Endothelial cell of umbilical vein (primary cell): ENCODE data around the gene TNFRSF1B. TPM values are rescaled to one million over a fixed set of nuclear protein-coding genes. Genes with fewer than 3 reads are reported as not detected.

Experiments used
- BruUV-seq: library from RNA; stranded (reverse); fragments of 400-500 nt; replicated peaks from 2 replicates; lab custom pipeline; 2021; lab: Mats Ljungman, UMichigan
- CTCF ChIA-PET: fragments of 300-600, 350-600 bp; sonication (Branson Sonifier 250); formaldehyde crosslinking; loops from one replicate; lab custom pipeline; 2021; ENCODE audit warnings: antibody characterized with exemption, inconsistent platforms; lab: Charles Lee
- POLR2A ChIA-PET: fragments of 300-600, 350-600 bp; sonication (Branson Sonifier 250); formaldehyde crosslinking; loops from one replicate; lab custom pipeline; 2021; ENCODE audit warnings: antibody characterized with exemption, inconsistent platforms; lab: Charles Lee
- DNase-seq: peaks from one replicate; pipeline ENCODE4 v3.0.0-alpha.2; 2011; ENCODE audit warnings: low read depth, low spot score
- FAIRE-seq: peaks from 2 replicates; lab custom pipeline; 2011; peaks lifted over from hg19 to GRCh38; lab: Jason Lieb, UNC
- H2AFZ ChIP-seq: 2 replicates; pipeline ENCODE4 v1.6.0; 2012; ENCODE audit warnings: low read depth, low read length, control low read depth, inconsistent platforms
- H3K27ac ChIP-seq: 2 replicates; pipeline ENCODE4 v1.5.1; 2011; ENCODE audit warnings: low read depth, mild to moderate bottlenecking, control low read depth, low read length, moderate library complexity; ENCODE audit not compliant: insufficient read depth
- H3K27me3 ChIP-seq, 2 experiments: 2 replicates each; pipeline versions ENCODE4 v1.6.0 to v1.6.1; 2011; ENCODE audit warnings: low read length in 2 of 2, mixed read lengths in 1 of 2; ENCODE audit not compliant: control insufficient read depth in 2 of 2, insufficient read depth in 2 of 2
- H3K36me3 ChIP-seq, 2 experiments: 2 replicates in 1 of 2; 3 replicates in 1 of 2; pipeline ENCODE4 v1.5.1; 2011; ENCODE audit warnings: low read length in 2 of 2, mild to moderate bottlenecking in 1 of 2, moderate library complexity in 1 of 2; ENCODE audit not compliant: control insufficient read depth in 2 of 2, insufficient read depth in 2 of 2; ENCODE audit errors: extremely low read depth in 1 of 2
- H3K4me1 ChIP-seq: 3 replicates; pipeline ENCODE4 v1.5.1; 2011; ENCODE audit warnings: mild to moderate bottlenecking, low read length; ENCODE audit not compliant: control insufficient read depth, insufficient read depth; ENCODE audit errors: extremely low read depth
- H3K4me2 ChIP-seq: 2 replicates; pipeline ENCODE4 v1.6.1; 2011; ENCODE audit warnings: low read length, control low read depth, mixed read lengths; ENCODE audit not compliant: insufficient read depth
- H3K4me3 ChIP-seq, 3 experiments: fragments of 200-600 bp in 1 of 3; sonication (generic), shearing (Covaris generic) in 1 of 3; replicated peaks in 1 of 3; 2 replicates each; pipeline ENCODE4 v1.5.1; 2011 to 2016; ENCODE audit warnings: control low read depth in 3 of 3, low read length in 3 of 3, mild to moderate bottlenecking in 2 of 3, inconsistent platforms in 1 of 3, low read depth in 1 of 3, moderate library complexity in 1 of 3; ENCODE audit not compliant: insufficient read depth in 1 of 3
- H3K79me2 ChIP-seq: 2 replicates; pipeline ENCODE4 v1.6.0; 2012; ENCODE audit warnings: low read length, inconsistent platforms; ENCODE audit not compliant: control insufficient read depth, insufficient read depth
- H3K9ac ChIP-seq: replicated peaks from 2 replicates; pipeline ENCODE3; 2011; ENCODE audit warnings: low read length, control low read depth; ENCODE audit not compliant: insufficient read depth; ENCODE audit errors: extremely low read depth
- H3K9me1 ChIP-seq: replicated peaks from 3 replicates; pipeline ENCODE4 v1.6.0; 2011; ENCODE audit warnings: mild to moderate bottlenecking, low read length; ENCODE audit not compliant: control insufficient read depth, insufficient read depth; ENCODE audit errors: extremely low read depth
- H3K9me3 ChIP-seq: replicated peaks from 2 replicates; pipeline ENCODE4 v1.5.1; 2012; ENCODE audit warnings: low read length, inconsistent platforms; ENCODE audit not compliant: control insufficient read depth, insufficient read depth
- H4K20me1 ChIP-seq: replicated peaks from 2 replicates; pipeline ENCODE3; 2011; ENCODE audit warnings: mild to moderate bottlenecking, low read length; ENCODE audit not compliant: control insufficient read depth, insufficient read depth; ENCODE audit errors: extremely low read depth
- CTCF ChIP-seq, 2 donors: IDR thresholded peaks; 1 replicate in 1 of 2; 2 replicates in 1 of 2; pipeline ENCODE4 v1.5.1; 2011; ENCODE audit warnings: low read length in 2 of 2, mild to moderate bottlenecking in 2 of 2, moderate library complexity in 2 of 2, control low read depth in 1 of 2, inconsistent platforms in 1 of 2, low read depth in 1 of 2; ENCODE audit not compliant: insufficient read depth in 1 of 2; ENCODE audit errors: extremely low read depth in 1 of 2
- EZH2 ChIP-seq: IDR thresholded peaks from 2 replicates; pipeline ENCODE4 v1.6.1; 2012; ENCODE audit warnings: borderline replicate concordance, low read depth, mild to moderate bottlenecking, moderate library complexity, low read length, inconsistent platforms; ENCODE audit not compliant: severe bottlenecking
- FOS ChIP-seq: IDR thresholded peaks from 2 replicates; pipeline ENCODE4 v1.6.1; 2011; ENCODE audit warnings: mild to moderate bottlenecking, low read length, moderate library complexity, borderline replicate concordance; ENCODE audit not compliant: insufficient read depth
- GATA2 ChIP-seq: IDR thresholded peaks from 2 replicates; pipeline ENCODE4 v1.7.0; 2011; ENCODE audit warnings: low read depth, mild to moderate bottlenecking, moderate library complexity, mixed read lengths, low read length; ENCODE audit not compliant: insufficient read length, insufficient read depth
- JUN ChIP-seq: IDR thresholded peaks from 2 replicates; pipeline ENCODE4 v1.6.1; 2011; ENCODE audit warnings: borderline replicate concordance, low read depth; ENCODE audit not compliant: insufficient read length, insufficient read depth
- MYC ChIP-seq: IDR thresholded peaks from one replicate; pipeline ENCODE4 v1.6.1; 2011; ENCODE audit warnings: mild to moderate bottlenecking, low read depth, low read length
- POLR2A ChIP-seq: IDR thresholded peaks from 2 replicates; pipeline ENCODE4 v1.6.1; 2012; ENCODE audit warnings: low read depth, mild to moderate bottlenecking, control low read depth, low read length
- POLR2AphosphoS5 ChIP-seq: IDR thresholded peaks from 2 replicates; pipeline ENCODE4 v1.6.1; 2012; ENCODE audit warnings: low read depth, mild to moderate bottlenecking, control low read depth, low read length, moderate library complexity; ENCODE audit not compliant: insufficient read depth
- dilution Hi-C: fragments of 300-500 bp; cut with MboI; formaldehyde crosslinking; loops from one replicate; pipeline ENCODE4 v1.15.0; 2019; ENCODE audit warnings: low sequenced_read_pairs; ENCODE audit not compliant: extremely low pct_ligation_motif_present
- intact Hi-C: fragments of 100-400 bp; cut with micrococcal nuclease; formaldehyde crosslinking; loops from one replicate; pipeline ENCODE4 v1.10.0; 2022
- polyA plus RNA-seq, 4 experiments: library from polyadenylated mRNA; depleted of rRNA in 3 of 4; stranded (reverse) in 3 of 4; unstranded in 1 of 4; fragments of >200 nt; gene quantifications; 2 replicates each; pipeline versions ENCODE4 v1.2.1 to v1.2.3, GENCODE V29; 2011 to 2012; ENCODE audit warnings: missing spikeins in 1 of 4
- total RNA-seq: library from RNA; stranded (reverse); gene quantifications from 2 replicates; pipeline ENCODE4 v1.2.3, GENCODE V29; 2021
- TF ChIP-seq, protein P1 (sequence below): IDR thresholded peaks from 2 replicates; pipeline ENCODE4 v1.6.1; 2011; ENCODE audit not compliant: insufficient read depth, insufficient read length

TNFRSF1B gene
- total and polyA plus RNA-seq, 2 donors (not counting 3 experiments of a cell fraction or from before 2014, with no cell fraction given), result 53.6 to 65.9 TPM

DNA sequence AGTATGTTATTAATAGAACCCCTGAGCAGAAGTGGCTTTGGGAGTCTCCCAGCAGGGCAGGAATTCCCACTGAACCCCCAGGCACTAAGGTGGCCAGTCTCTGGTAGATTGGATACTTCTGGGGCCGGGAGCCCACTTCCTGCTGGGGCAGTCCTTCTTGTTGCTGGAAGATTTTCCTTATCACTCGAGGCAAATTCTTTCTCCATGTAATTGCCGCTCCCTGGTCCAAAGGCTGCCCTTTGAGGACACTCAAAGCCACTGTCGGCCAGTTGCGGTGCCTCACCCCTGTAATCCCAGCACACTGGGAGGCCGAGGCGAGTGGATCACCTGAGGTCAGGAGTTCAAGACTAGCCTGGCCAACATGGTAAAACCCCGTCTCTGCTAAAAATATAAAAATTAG lies 22.6 kb upstream of the TNFRSF1B start:
- H3K9me3 ChIP-seq, result no peaks in the 10 kb centered on the region
- TF ChIP-seq EZH2, result no peak
- TF ChIP-seq FOS, result no peak
- TF ChIP-seq POLR2A, result no peak
- TF ChIP-seq, protein P1, sequence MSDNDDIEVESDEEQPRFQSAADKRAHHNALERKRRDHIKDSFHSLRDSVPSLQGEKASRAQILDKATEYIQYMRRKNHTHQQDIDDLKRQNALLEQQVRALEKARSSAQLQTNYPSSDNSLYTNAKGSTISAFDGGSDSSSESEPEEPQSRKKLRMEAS, result no peak
- no peak for TF ChIP-seq POLR2AphosphoS5
- TF ChIP-seq CTCF (IDR thresholded peaks at IDR 0.05; ENCODE audit: extremely low read depth in 1 of 2, insufficient read depth in 1 of 2, low read depth in 1 of 2, low read length in 2 of 2), result no peak
- TF ChIP-seq GATA2, result no peak
- no peak for TF ChIP-seq MYC
- TF ChIP-seq JUN, result no peak
- dilution Hi-C loops (no loop called here), intact Hi-C loops (no loop called here)
- no peaks in the 10 kb centered on the region for H4K20me1 ChIP-seq
- ChIA-PET POLR2A (no interaction called here), CTCF (interaction anchor here (1.3 kb wide), 1 partner anchor 18 kb away, joined by 5 read pairs; no protein-coding TSS in a partner anchor)
- H3K9ac ChIP-seq, result no peak overlapping the region
- no peak overlapping the region for H3K4me3 ChIP-seq
- H3K9me1 ChIP-seq, result no peaks in the 10 kb centered on the region
- BruUV-seq, result no TSS peak
- H3K79me2 ChIP-seq, result no peaks in the 10 kb centered on the region
- peaks cover 29% of the 10 kb centered on the region for H3K4me1 ChIP-seq
- no peak for FAIRE-seq
- H3K27ac ChIP-seq, result no peak overlapping the region
- H2AFZ ChIP-seq, result no peak overlapping the region
- no peaks in the 10 kb centered on the region for H3K36me3 ChIP-seq
- no peak overlapping the region for H3K4me2 ChIP-seq
- H3K27me3 ChIP-seq, result no peaks in the 10 kb centered on the region
- DNase-seq, result no peak
